Fibroblast of lung (primary cell): ENCODE results near the gene EDEM2. TPM values are rescaled to one million over a fixed set of nuclear protein-coding genes. Genes with fewer than 3 reads are reported as not detected.

ENCODE experiments used
- DNase-seq, 2 donors: peaks; one replicate each; pipeline versions ENCODE4 v3.0.0 to v3.0.0-alpha.2; 2010; ENCODE audit warnings: low read depth in 2 of 2
- H2AFZ ChIP-seq: 2 replicates; pipeline ENCODE4 v1.5.1; 2012; ENCODE audit warnings: low read length, control low read depth, inconsistent platforms
- H3K27ac ChIP-seq: 2 replicates; pipeline ENCODE4 v1.5.1; 2011; ENCODE audit warnings: low read length, control low read depth; ENCODE audit not compliant: insufficient read depth
- H3K27me3 ChIP-seq: 2 replicates; pipeline ENCODE4 v1.5.1; 2011; ENCODE audit warnings: mild to moderate bottlenecking, low read length; ENCODE audit not compliant: control insufficient read depth, insufficient read depth
- H3K36me3 ChIP-seq: 2 replicates; pipeline ENCODE4 v1.5.1; 2011; ENCODE audit warnings: low read length; ENCODE audit not compliant: control insufficient read depth, insufficient read depth
- H3K4me1 ChIP-seq: 2 replicates; pipeline ENCODE4 v1.5.1; 2011; ENCODE audit warnings: low read length; ENCODE audit not compliant: control insufficient read depth, insufficient read depth; ENCODE audit errors: extremely low read depth
- H3K4me2 ChIP-seq: 2 replicates; pipeline ENCODE4 v1.5.1; 2011; ENCODE audit warnings: low read length, control low read depth; ENCODE audit not compliant: insufficient read depth; ENCODE audit errors: extremely low read depth
- H3K4me3 ChIP-seq, 4 experiments: fragments of 200-600 bp in 1 of 4; sonication (generic) in 1 of 4; replicated peaks in 1 of 4; 2 replicates each; pipeline ENCODE4 v1.5.1; 2011 to 2016; ENCODE audit warnings: low read length in 4 of 4, low read depth in 3 of 4, mild to moderate bottlenecking in 3 of 4, control low read depth in 2 of 4, inconsistent platforms in 1 of 4, mixed read lengths in 1 of 4; ENCODE audit not compliant: insufficient read depth in 1 of 4; ENCODE audit errors: control extremely low read depth in 1 of 4
- H3K79me2 ChIP-seq: 2 replicates; pipeline ENCODE4 v1.5.1; 2012; ENCODE audit warnings: mild to moderate bottlenecking, low read length, inconsistent platforms; ENCODE audit not compliant: control insufficient read depth, insufficient read depth
- H3K9ac ChIP-seq: 2 replicates; pipeline ENCODE4 v1.5.1; 2011; ENCODE audit warnings: mild to moderate bottlenecking, low read length, control low read depth; ENCODE audit not compliant: insufficient read depth
- H3K9me3 ChIP-seq: 2 replicates; pipeline ENCODE4 v1.5.1; 2012; ENCODE audit warnings: low read depth, low read length; ENCODE audit not compliant: control insufficient read depth, insufficient read depth
- H4K20me1 ChIP-seq: 2 replicates; pipeline ENCODE4 v1.5.1; 2011; ENCODE audit warnings: low read length; ENCODE audit not compliant: control insufficient read depth, insufficient read depth; ENCODE audit errors: extremely low read depth
- CTCF ChIP-seq, 2 donors: IDR thresholded peaks in 1 of 2; conservative IDR thresholded peaks in 1 of 2; 1 replicate in 1 of 2; 2 replicates in 1 of 2; pipeline ENCODE4 v1.5.1; 2011 to 2012; ENCODE audit warnings: low read length in 2 of 2, control low read depth in 1 of 2, inconsistent platforms in 1 of 2, low read depth in 1 of 2, mild to moderate bottlenecking in 1 of 2
- EZH2 ChIP-seq: IDR thresholded peaks from 2 replicates; pipeline ENCODE4 v1.5.1; 2012; ENCODE audit warnings: low read length, control low read depth, mild to moderate bottlenecking; ENCODE audit errors: missing control alignments
- polyA plus RNA-seq, 2 donors: library from polyadenylated mRNA; depleted of rRNA in 1 of 2; stranded (reverse) in 1 of 2; unstranded in 1 of 2; fragments of >200 nt; gene quantifications; 2 replicates each; pipeline ENCODE4 v1.2.1, GENCODE V29; 2011 to 2012; ENCODE audit warnings: missing spikeins in 1 of 2
- total RNA-seq: library from RNA; depleted of rRNA; stranded (reverse); fragments of >200 nt; gene quantifications from 2 replicates; pipeline ENCODE4 v1.2.1, GENCODE V29; 2014

The EDEM2 gene
- total and polyA plus RNA-seq, 2 donors (not counting 1 experiment from before 2014, with no cell fraction given): 23.8 to 99.4 TPM

GRCh38 chr20:35133735-35134134 is 13.4 kb downstream of the EDEM2 start:
- Histone ChIP-seq H3K79me2 (no peaks in the 10 kb centered on the region), H3K27me3 (no peaks in the 10 kb centered on the region), H3K4me2 (no peak overlapping the region), H4K20me1 (no peaks in the 10 kb centered on the region), H3K36me3 (peaks cover 6% of the 10 kb centered on the region), H3K4me3 (no peak overlapping the region), H3K9me3 (no peaks in the 10 kb centered on the region), H3K4me1 (peaks cover 3% of the 10 kb centered on the region), H2AFZ (no peak overlapping the region), H3K27ac (no peak overlapping the region), H3K9ac (no peak overlapping the region)
- no peak for DNase-seq
- TF ChIP-seq CTCF (conservative IDR thresholded peaks at IDR 0.05 in 1 of 2, IDR thresholded peaks at IDR 0.05 in 1 of 2; ENCODE audit: low read depth in 1 of 2, low read length in 2 of 2) (no peak), EZH2 (no peak)

DNA sequence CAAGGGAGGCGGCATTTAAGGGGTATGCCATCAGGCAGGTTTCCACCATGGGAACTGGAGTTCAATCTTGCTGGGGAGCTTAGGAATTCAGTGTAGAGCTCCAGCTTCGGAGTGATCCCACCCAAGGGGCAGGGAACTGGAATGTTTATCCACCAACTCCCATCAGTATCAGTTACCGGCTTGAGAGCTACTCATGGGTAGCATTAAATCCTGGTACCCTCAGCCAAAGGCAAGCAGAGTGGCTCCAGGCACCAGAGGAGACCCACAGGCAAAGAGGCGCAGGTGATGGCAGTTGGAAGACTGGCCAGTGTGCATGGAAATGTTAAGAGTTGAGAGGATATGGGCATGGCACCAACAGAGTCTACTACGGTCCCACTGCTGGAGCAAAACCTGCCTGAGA is 14.1 kb downstream of the EDEM2 start:
- Histone ChIP-seq H3K4me2 (no peak overlapping the region), H4K20me1 (no peaks in the 10 kb centered on the region), H3K79me2 (no peaks in the 10 kb centered on the region), H3K36me3 (peaks cover 6% of the 10 kb centered on the region), H3K9me3 (no peaks in the 10 kb centered on the region), H2AFZ (no peak overlapping the region), H3K9ac (no peak overlapping the region), H3K4me1 (peaks cover 3% of the 10 kb centered on the region), H3K27me3 (no peaks in the 10 kb centered on the region), H3K4me3 (no peak overlapping the region), H3K27ac (no peak overlapping the region)
- no peak for DNase-seq
- TF ChIP-seq CTCF (conservative IDR thresholded peaks at IDR 0.05 in 1 of 2, IDR thresholded peaks at IDR 0.05 in 1 of 2; ENCODE audit: low read depth in 1 of 2, low read length in 2 of 2) (no peak), EZH2 (no peak)

- H3K4me2 ChIP-seq: no peak overlapping the region
- no peaks in the 10 kb centered on the region for H3K27me3 ChIP-seq
- H3K4me3 ChIP-seq: no peak overlapping the region
- no peak for DNase-seq
- TF ChIP-seq EZH2 (no peak), CTCF (conservative IDR thresholded peaks at IDR 0.05 in 1 of 2, IDR thresholded peaks at IDR 0.05 in 1 of 2; ENCODE audit: low read depth in 1 of 2, low read length in 2 of 2) (no peak)
- no peaks in the 10 kb centered on the region for H3K9me3 ChIP-seq
- H2AFZ ChIP-seq: no peak overlapping the region
- no peak overlapping the region for H3K27ac ChIP-seq
- no peaks in the 10 kb centered on the region for H3K79me2 ChIP-seq
- no peaks in the 10 kb centered on the region for H4K20me1 ChIP-seq
- H3K9ac ChIP-seq: no peak overlapping the region
- peaks cover 3% of the 10 kb centered on the region for H3K4me1 ChIP-seq
- H3K36me3 ChIP-seq: peaks cover 3% of the 10 kb centered on the region
Measured at GRCh38 chr20:35131934-35132333, 15.2 kb downstream of the EDEM2 start.
